Measurements from ENCODE around the gene ZKSCAN1. TPM values are rescaled to one million over a fixed set of nuclear protein-coding genes. Genes with fewer than 3 reads are reported as not detected.

The ZKSCAN1 gene
- total and polyA plus RNA-seq, 11 donors, result 8.5 to 65.5 (median 37.1) TPM

GRCh38 chr7:100013328-100013676, 2.1 kb upstream of the ZKSCAN1 start:
- intact Hi-C loops (cut with DNase I), result no loop called here
- WGBS, 4 donors, result 73 to 80% (median 76%) methylated on average over 3 of the region's 3 CpGs
- no peak for ATAC-seq

GRCh38 chr7:100016215-100016901, 962 bp downstream of the ZKSCAN1 start:
- DNase-seq (no peak), ATAC-seq (peak in 2 of 4 donors; percentile 21 to 23)
- TF ChIP-seq CTCF (IDR thresholded peaks at IDR 0.05) (no peak), POLR2A (IDR thresholded peaks at IDR 0.05) (no peak)
- Histone ChIP-seq H3K9me3 (no peaks in the 10 kb centered on the region), H3K4me3 (peak overlapping the region; percentile 86 to 100 (median 99)), H3K36me3 (peaks cover 0 to 10% (median 0%) of the 10 kb centered on the region in 9 donors), H3K27me3 (no peaks in the 10 kb centered on the region), H3K4me1 (peaks cover 0 to 41% (median 22%) of the 10 kb centered on the region in 12 donors), H3K27ac (peak overlapping the region in 11 of 12 donors; percentile 95 to 100 (median 98))
- intact Hi-C loops (cut with DNase I), result no loop called here
- 22 to 29% (median 24%) methylated on average over 11 of the region's 11 CpGs for WGBS, 4 donors

More at GRCh38 chr7:100013328-100013676, 2.1 kb upstream of the ZKSCAN1 start:
- Histone ChIP-seq H3K27me3 (no peaks in the 10 kb centered on the region), H3K36me3 (no peaks in the 10 kb centered on the region), H3K4me3 (no peak overlapping the region), H3K9me3 (no peaks in the 10 kb centered on the region), H3K27ac (no peak overlapping the region), H3K4me1 (peaks cover 0 to 29% (median 17%) of the 10 kb centered on the region in 12 donors)
- DNase-seq, result no peak
- TF ChIP-seq CTCF (IDR thresholded peaks at IDR 0.05) (no peak), POLR2A (IDR thresholded peaks at IDR 0.05) (no peak)

- Histone ChIP-seq H3K36me3 (peaks cover 0 to 17% (median 6%) of the 10 kb centered on the region in 9 donors), H3K27me3 (no peaks in the 10 kb centered on the region), H3K4me1 (peaks cover 0 to 46% (median 23%) of the 10 kb centered on the region in 12 donors), H3K9me3 (no peaks in the 10 kb centered on the region), H3K27ac (peak overlapping the region in 1 of 12 donors; percentile 99), H3K4me3 (peak overlapping the region in 2 of 12 donors; percentile 2 to 97)
- intact Hi-C loops (cut with DNase I), result no loop called here
- TF ChIP-seq POLR2A (IDR thresholded peaks at IDR 0.05) (no peak), CTCF (IDR thresholded peaks at IDR 0.05) (no peak)
- ATAC-seq (no peak), DNase-seq (no peak)
- 82 to 86% (median 84%) methylated on average over 10 to 11 of the region's 11 CpGs for WGBS, 4 donors
Observed at GRCh38 chr7:100017300-100017699, 1.9 kb downstream of the ZKSCAN1 start.

- peak overlapping the region in 1 of 12 donors; percentile 99 for H3K27ac ChIP-seq
- intact Hi-C loops (cut with DNase I), result no loop called here
- DNase-seq, result no peak
- TF ChIP-seq POLR2A (IDR thresholded peaks at IDR 0.05), result no peak
- no peak for TF ChIP-seq CTCF (IDR thresholded peaks at IDR 0.05)
- no peaks in the 10 kb centered on the region for H3K27me3 ChIP-seq
- no peak overlapping the region for H3K4me3 ChIP-seq
- peaks cover 0 to 23% (median 12%) of the 10 kb centered on the region in 9 donors for H3K36me3 ChIP-seq
- H3K4me1 ChIP-seq, result peaks cover 0 to 46% (median 23%) of the 10 kb centered on the region in 12 donors
- 92 to 95% (median 93%) methylated on average over 5 of the region's 5 CpGs for WGBS, 4 donors
- H3K9me3 ChIP-seq, result no peaks in the 10 kb centered on the region
- ATAC-seq, result no peak
Observed at GRCh38 chr7:100017875-100018274, 2.5 kb downstream of the ZKSCAN1 start.

Data from heart left ventricle (tissue), 16 donors.